GM12891 (cell line): ENCODE measurements around the gene SUN5.

ENCODE experiments used
- POLR2A ChIP-seq: IDR thresholded peaks from 2 replicates; pipeline ENCODE4 v1.6.1; 2011; ENCODE audit warnings: low read depth, low read length, control low read depth
- POLR2AphosphoS5 ChIP-seq: IDR thresholded peaks from 2 replicates; pipeline ENCODE4 v1.6.1; 2011; ENCODE audit warnings: low read depth, low read length, control low read depth

- TF ChIP-seq POLR2AphosphoS5 (no peak), POLR2A (no peak)
Measured at GRCh38 chr20:33019465-33020277, 15.4 kb upstream of the SUN5 start.
